Right lobe of liver (tissue), 6 donors: ENCODE results near the gene MMS22L. TPM values are rescaled to one million over a fixed set of nuclear protein-coding genes. Genes with fewer than 3 reads are reported as not detected.

Experiments used
- ATAC-seq, 4 donors: fragments of 200-7000 bp; cut with Tn5 transposase; one replicate each; pipeline ENCODE4 v1.9.1; 2020; ENCODE audit warnings: mild to moderate bottlenecking in 4 of 4, moderate library complexity in 4 of 4
- DNase-seq, 3 donors: peaks; one replicate each; pipeline ENCODE4 v3.0.0-alpha.2; 2020
- H3K27ac ChIP-seq, 3 donors: fragments of 200-600 bp; one replicate each; pipeline ENCODE4 v1.8.0; 2022
- H3K27me3 ChIP-seq, 2 donors: fragments of 200-600 bp; one replicate each; pipeline ENCODE4 v1.8.0; 2022
- H3K36me3 ChIP-seq, 4 donors: fragments of 200-600 bp; sonication (generic) in 1 of 4; one replicate each; pipeline versions ENCODE4 v1.5.1 to v1.8.0; 2017 to 2022; ENCODE audit warnings: control low read depth in 1 of 4
- H3K4me1 ChIP-seq, 4 donors: fragments of 200-600 bp; sonication (generic) in 1 of 4; one replicate each; pipeline versions ENCODE4 v1.5.1 to v1.8.0; 2017 to 2022; ENCODE audit warnings: control low read depth in 1 of 4
- H3K4me3 ChIP-seq, 3 donors: fragments of 200-600 bp; one replicate each; pipeline ENCODE4 v1.8.0; 2022
- H3K9me3 ChIP-seq, 4 donors: fragments of 200-600 bp; sonication (generic) in 1 of 4; one replicate each; pipeline versions ENCODE4 v1.5.1 to v1.8.0; 2017 to 2022; ENCODE audit warnings: control low read depth in 1 of 4
- POLR2A ChIP-seq: fragments of 450-650 bp; IDR thresholded peaks from one replicate; pipeline ENCODE4 v1.6.1; 2017; ENCODE audit warnings: antibody characterized with exemption, mild to moderate bottlenecking
- WGBS: methylation state at CpG from one replicate; pipeline ENCODE4 v1.1.6; 2018; ENCODE audit warnings: low coverage, low lambda C conversion rate; ENCODE audit not compliant: insufficient coverage; ENCODE audit errors: missing lambda C conversion rate; 5-methylcytosine and 5-hydroxymethylcytosine counted together
- intact Hi-C, 2 donors: fragments of 100-400 bp; cut with DNase I; formaldehyde crosslinking; loops; one replicate each; pipeline versions ENCODE4 v1.11.2 to v1.14.1; 2022
- total RNA-seq, 6 experiments: library from RNA; depleted of rRNA in 2 of 6; stranded (reverse); fragments of >200 nt in 2 of 6; fragmentation: NEBNext Ultra II Directional in 3 of 6; extraction: Animal tissue kit (Norgen Biotek cat#: 25700) in 3 of 6; gene quantifications; one replicate each; pipeline versions ENCODE4 v1.1.0 to v1.2.4, GENCODE V29; 2016 to 2023
- TF ChIP-seq, protein P1 (sequence below), 4 donors: fragments of 200-600 bp in 3 of 4; fragments of 450-650 bp in 1 of 4; IDR thresholded peaks; one replicate each; pipeline versions ENCODE4 v1.5.1 to v1.8.0; 2016 to 2022; ENCODE audit warnings: antibody characterized with exemption in 4 of 4, mild to moderate bottlenecking in 2 of 4
- donor health status: DM: no; HTN: yes; CAD: no.
- donor health status: DM: no; HTN: no; CAD: no.
- donor health status: DM: no; HTN: no; CAD: no.
- donor health status: DM: no; HTN: yes; CAD: no.
- donor health status: DM: no; HTN: yes; CAD: no.

Gene MMS22L
- total RNA-seq, 6 experiments from 2014 or later = 0.79 to 5.4 (median 2.3) TPM

GRCh38 chr6:97282238-97282725, 734 bp downstream of the MMS22L start:
- ATAC-seq = no peak
- H3K9me3 ChIP-seq = no peaks in the 10 kb centered on the region
- intact Hi-C loops = no loop called here
- H3K36me3 ChIP-seq = no peaks in the 10 kb centered on the region
- no peak for DNase-seq
- no peak overlapping the region for H3K27ac ChIP-seq
- WGBS = 2% methylated on average over 13 of the region's 13 CpGs
- H3K27me3 ChIP-seq = no peaks in the 10 kb centered on the region
- H3K4me3 ChIP-seq = peak overlapping the region; percentile 80 to 98 (median 96)
- TF ChIP-seq POLR2A = no peak
- TF ChIP-seq, protein P1, sequence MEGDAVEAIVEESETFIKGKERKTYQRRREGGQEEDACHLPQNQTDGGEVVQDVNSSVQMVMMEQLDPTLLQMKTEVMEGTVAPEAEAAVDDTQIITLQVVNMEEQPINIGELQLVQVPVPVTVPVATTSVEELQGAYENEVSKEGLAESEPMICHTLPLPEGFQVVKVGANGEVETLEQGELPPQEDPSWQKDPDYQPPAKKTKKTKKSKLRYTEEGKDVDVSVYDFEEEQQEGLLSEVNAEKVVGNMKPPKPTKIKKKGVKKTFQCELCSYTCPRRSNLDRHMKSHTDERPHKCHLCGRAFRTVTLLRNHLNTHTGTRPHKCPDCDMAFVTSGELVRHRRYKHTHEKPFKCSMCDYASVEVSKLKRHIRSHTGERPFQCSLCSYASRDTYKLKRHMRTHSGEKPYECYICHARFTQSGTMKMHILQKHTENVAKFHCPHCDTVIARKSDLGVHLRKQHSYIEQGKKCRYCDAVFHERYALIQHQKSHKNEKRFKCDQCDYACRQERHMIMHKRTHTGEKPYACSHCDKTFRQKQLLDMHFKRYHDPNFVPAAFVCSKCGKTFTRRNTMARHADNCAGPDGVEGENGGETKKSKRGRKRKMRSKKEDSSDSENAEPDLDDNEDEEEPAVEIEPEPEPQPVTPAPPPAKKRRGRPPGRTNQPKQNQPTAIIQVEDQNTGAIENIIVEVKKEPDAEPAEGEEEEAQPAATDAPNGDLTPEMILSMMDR (IDR thresholded peaks at IDR 0.05) = no peak
- H3K4me1 ChIP-seq = peaks cover 0 to 5% (median 0%) of the 10 kb centered on the region in 4 donors

DNA sequence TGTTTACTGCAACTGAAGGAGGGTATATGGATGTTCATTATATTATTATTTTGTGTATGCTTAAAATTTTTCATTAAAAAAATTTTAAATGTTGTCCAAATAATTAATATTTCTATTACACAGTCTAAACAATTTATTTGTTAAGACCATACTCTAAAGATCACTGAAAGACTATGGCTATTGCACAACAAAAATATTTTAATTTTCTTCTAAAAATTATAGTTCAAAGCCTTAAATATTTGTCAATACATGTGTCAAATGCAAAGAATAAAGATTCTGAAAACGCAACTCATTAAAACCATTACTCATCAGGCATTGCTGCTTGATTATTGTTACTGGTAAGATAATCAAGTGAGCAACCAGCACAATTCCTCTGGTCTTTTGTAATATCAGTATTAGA, 2.2 kb downstream of the MMS22L start:
- DNase-seq (no peak), ATAC-seq (no peak)
- TF ChIP-seq, protein P1 (IDR thresholded peaks at IDR 0.05) = no peak
- TF ChIP-seq POLR2A = no peak
- Histone ChIP-seq H3K36me3 (peaks cover 0 to 4% (median 0%) of the 10 kb centered on the region in 4 donors), H3K9me3 (no peaks in the 10 kb centered on the region), H3K4me1 (peaks cover 0 to 5% (median 0%) of the 10 kb centered on the region in 4 donors), H3K27me3 (no peaks in the 10 kb centered on the region), H3K4me3 (no peak overlapping the region), H3K27ac (no peak overlapping the region)
- WGBS = 79% methylated on average over 1 of the region's 1 CpG
- intact Hi-C loops = no loop called here

DNA sequence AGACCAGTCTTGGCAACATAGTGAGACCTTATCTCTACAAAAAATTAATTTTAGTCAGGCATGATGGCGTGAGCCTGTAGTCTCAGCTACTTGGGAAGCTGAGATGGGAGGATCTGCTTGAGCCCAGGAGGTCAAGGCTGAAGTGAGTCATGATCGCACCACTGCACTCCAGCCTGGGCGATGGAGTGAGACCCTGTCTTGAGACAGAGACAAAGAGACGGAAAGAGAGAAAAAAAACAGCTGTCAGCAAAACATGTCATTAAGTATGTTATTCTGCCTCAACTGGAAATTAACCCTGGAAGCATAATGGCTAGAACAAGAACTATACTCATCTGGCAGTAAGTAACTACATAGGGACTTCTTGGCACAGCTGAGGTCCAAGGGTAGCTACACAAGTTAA, 7.2 kb downstream of the MMS22L start:
- WGBS = 94% methylated on average over 3 of the region's 4 CpGs
- DNase-seq = no peak
- no peaks in the 10 kb centered on the region for H3K4me1 ChIP-seq
- H3K9me3 ChIP-seq = no peaks in the 10 kb centered on the region
- H3K36me3 ChIP-seq = peaks cover 0 to 4% (median 0%) of the 10 kb centered on the region in 4 donors
- TF ChIP-seq, protein P1 (IDR thresholded peaks at IDR 0.05) = no peak
- no peak for TF ChIP-seq POLR2A
- no peaks in the 10 kb centered on the region for H3K27me3 ChIP-seq
- no peak for ATAC-seq
- H3K4me3 ChIP-seq = no peak overlapping the region
- intact Hi-C loops = no loop called here
- no peak overlapping the region for H3K27ac ChIP-seq

DNA sequence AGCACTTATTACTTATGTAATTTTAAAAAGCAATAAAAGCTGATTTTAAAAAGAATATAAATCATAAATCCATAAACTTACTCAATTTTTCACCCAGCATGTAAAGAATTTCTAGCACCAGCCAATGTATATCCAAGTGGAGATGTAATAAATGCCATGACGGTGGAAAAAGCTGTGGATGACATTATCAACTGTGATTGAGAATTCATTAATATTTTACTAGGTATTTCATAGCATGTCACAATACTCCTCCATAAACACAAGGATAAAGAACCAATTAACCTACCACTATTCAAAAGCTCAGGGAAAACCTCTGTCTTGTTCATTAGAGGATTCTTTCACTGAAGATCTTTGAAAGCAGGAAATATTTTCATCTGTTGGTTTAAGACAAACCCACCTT, 13.2 kb downstream of the MMS22L start:
- intact Hi-C loops = no loop called here
- 69% methylated on average over 1 of the region's 1 CpG for WGBS
- no peaks in the 10 kb centered on the region for H3K36me3 ChIP-seq

More for the DNA sequence above, 13.2 kb downstream of the MMS22L start:
- no peak overlapping the region for H3K27ac ChIP-seq
- H3K4me1 ChIP-seq = no peaks in the 10 kb centered on the region
- H3K9me3 ChIP-seq = no peaks in the 10 kb centered on the region
- no peaks in the 10 kb centered on the region for H3K27me3 ChIP-seq
- no peak for DNase-seq
- no peak overlapping the region for H3K4me3 ChIP-seq
- no peak for TF ChIP-seq POLR2A
- TF ChIP-seq, protein P1 (IDR thresholded peaks at IDR 0.05) = no peak
- no peak for ATAC-seq
